Activated CD8-positive, alpha-beta memory T cell treated with anti-CD3 and anti-CD28 coated beads for 36 hours (primary cell): ENCODE data around the gene RMDN2. TPM values are rescaled to one million over a fixed set of nuclear protein-coding genes. Genes with fewer than 3 reads are reported as not detected.

ENCODE experiments used
- CTCF ChIA-PET: fragments of 350-600 bp; sonication (Branson Sonifier 250); formaldehyde crosslinking; loops from one replicate; lab custom pipeline; 2021; ENCODE audit warnings: antibody characterized with exemption; lab: Charles Lee
- POLR2A ChIA-PET: fragments of 350-600 bp; sonication (Branson Sonifier 250); formaldehyde crosslinking; loops from one replicate; lab custom pipeline; 2021; ENCODE audit warnings: antibody characterized with exemption; lab: Charles Lee
- total RNA-seq, 2 experiments: library from RNA; stranded (reverse); gene quantifications; one replicate each; pipeline ENCODE4 v1.2.3, GENCODE V29; 2021

The RMDN2 gene
- total RNA-seq, 2 experiments from 2014 or later = 3.7 to 3.9 TPM

DNA sequence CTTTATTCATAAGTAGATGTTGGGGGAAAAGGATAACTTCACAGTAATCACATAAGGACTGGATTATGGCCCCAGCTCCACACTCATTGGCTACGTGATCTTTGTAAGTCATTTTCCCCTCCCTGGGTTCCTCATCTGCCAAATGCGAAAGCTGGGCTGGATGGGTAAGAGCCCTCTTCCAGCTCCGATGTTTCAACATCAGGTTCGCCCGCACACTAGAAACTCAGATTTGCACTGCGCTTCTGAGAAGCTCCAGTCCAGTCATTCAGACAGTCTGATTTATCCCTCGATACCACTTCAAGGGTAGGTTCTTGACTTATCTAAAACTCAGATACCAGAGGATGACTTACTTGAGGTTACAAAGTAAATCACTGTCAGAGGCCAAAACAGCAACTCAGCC lies 31.0 kb upstream of the RMDN2 start:
- ChIA-PET CTCF (interaction anchor here (0.6 to 1.6 kb wide), 3 partner anchors 17 to 498 kb away, joined by 3 to 4 read pairs (median 3); no protein-coding TSS in a partner anchor), POLR2A (no interaction called here)

DNA sequence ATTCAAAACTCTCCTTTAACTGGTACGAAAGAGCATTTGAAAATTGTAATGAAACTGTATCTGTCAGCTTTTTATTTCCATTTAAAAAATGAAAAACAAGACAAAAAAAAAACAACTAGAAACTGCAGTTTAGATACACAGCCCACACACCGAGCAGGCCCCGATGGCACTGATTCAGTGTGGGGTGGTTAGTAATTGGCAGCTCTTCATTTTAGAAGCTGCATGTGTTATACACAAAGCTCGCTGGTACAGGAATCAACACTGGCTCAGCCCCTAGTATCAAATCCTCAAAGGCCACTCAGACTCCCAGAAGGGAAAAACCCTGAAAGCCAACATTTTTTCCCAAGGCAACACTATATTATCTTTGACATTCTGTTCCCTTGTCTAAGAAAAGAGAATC lies 30.5 kb upstream of the RMDN2 start:
- CTCF ChIA-PET = interaction anchor here (0.6 to 1.6 kb wide), 3 partner anchors 17 to 499 kb away, joined by 3 to 4 read pairs (median 3); no protein-coding TSS in a partner anchor
- POLR2A ChIA-PET = interaction anchor here (0.6 to 0.7 kb wide), 2 partner anchors 51 to 241 kb away, joined by 4 to 5 read pairs; no protein-coding TSS in a partner anchor

DNA sequence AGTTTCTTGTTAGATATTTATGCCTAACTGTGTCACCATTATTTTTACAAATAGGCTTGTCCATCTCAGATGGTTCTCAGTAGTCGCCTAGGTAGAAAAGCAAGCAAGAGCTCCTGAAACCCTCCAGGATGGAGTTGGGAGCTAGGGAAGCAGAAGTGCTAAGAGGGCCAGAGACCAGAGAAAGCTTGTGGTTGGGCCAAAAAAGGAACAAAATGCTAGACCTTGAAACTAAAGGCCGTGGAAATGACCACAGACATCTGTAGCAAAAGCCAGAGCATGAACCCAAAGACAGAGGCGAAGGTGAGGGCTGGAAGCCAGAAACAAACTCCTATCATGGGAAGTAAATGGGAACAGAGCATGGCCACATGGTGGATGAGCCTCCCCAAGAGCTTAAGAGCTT lies 29.9 kb upstream of the RMDN2 start:
- POLR2A ChIA-PET = interaction anchor here (0.6 to 0.7 kb wide), 2 partner anchors 51 to 242 kb away, joined by 4 to 5 read pairs; no protein-coding TSS in a partner anchor
- CTCF ChIA-PET = interaction anchor here (1.6 kb wide), 1 partner anchor 18 kb away, joined by 4 read pairs; no protein-coding TSS in a partner anchor

DNA sequence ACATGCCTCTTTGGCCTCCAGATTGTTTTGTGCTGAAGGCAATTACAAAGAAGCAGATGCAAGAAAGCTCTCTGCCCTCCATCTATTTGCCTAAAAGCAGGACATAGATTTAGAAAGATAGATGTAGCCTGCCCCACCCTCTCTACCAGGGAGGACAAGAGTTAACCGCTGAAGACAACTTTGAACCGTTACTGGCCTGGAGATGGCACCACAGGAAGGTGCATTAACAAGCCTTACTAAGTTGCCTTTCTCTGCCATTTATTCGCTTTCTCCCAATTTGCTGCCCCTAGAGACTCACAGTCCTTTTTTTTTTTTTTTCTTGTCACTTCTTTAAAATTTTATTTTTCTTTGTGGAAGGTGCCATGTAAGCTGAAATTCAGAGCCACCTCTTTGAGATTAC lies 28.8 kb upstream of the RMDN2 start:
- ChIA-PET CTCF (interaction anchor here (0.9 kb wide), 1 partner anchor 378 kb away, joined by 3 read pairs; no protein-coding TSS in a partner anchor), POLR2A (interaction anchor here (0.7 kb wide), 1 partner anchor 423 kb away, joined by 4 read pairs; no protein-coding TSS in a partner anchor)

DNA sequence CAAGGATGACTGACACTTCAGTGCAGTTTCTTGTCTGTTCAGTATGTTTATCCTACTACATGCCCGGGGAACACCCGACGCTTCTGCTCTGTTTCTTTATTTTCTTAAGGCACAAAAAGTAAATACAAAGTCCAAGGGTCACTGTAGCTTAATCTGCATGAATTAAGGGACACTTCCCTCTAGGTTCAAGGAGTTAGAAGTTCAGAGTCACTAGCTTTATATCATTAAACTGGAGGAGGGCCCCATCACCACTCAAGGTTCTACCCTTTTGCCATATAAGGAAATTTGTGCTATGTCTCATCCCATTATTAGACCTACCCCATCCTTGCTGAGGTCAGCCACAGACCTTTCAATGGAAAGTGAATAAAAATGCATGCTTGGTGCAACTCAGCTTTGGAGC lies 27.6 kb upstream of the RMDN2 start:
- ChIA-PET CTCF (interaction anchor here (0.6 to 1.8 kb wide), 2 partner anchors 20 to 203 kb away, joined by 3 to 6 read pairs; no protein-coding TSS in a partner anchor), POLR2A (interaction anchor here (0.6 kb wide), 1 partner anchor 10 kb away, joined by 4 read pairs; no protein-coding TSS in a partner anchor)

DNA sequence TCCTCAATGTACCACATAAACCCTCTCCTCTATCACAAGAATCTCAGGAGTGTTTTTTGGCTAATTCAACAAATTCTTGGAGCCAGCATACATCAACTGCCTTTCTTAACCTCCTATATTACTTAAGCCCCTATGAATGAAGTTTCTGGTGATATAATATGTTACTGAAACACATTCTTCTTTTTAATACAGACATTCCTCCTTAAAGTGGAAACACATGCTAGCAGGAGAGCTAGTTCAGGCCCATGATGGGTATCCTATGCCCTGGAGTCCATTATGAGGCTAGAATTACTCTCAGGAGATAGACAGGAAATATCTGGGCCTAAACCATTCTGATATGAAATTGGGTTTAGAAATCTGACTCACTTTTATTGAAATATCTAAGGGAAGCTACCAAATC lies 26.6 kb upstream of the RMDN2 start:
- ChIA-PET CTCF (interaction anchor here (1.8 kb wide), 1 partner anchor 21 kb away, joined by 6 read pairs; no protein-coding TSS in a partner anchor), POLR2A (no interaction called here)

DNA sequence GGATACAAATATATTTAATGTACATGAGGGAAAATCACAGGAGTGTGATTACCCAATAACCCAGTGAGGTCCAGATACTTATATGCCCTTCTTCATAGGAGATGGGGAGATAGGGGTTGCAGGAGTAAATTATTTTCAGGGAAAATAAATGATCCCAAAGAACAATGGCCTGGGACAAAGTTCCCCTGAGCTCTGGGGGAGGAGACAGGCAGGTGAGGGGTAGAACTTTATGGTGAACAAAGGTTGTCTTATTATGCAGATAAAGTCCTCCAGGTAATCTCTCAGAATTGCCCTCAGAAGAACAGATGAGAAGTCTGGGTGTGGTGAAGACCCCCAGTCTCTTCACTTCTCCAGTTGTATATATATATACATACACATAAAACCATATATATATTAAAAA lies 22.1 kb upstream of the RMDN2 start:
- ChIA-PET CTCF (no interaction called here), POLR2A (no interaction called here)

DNA sequence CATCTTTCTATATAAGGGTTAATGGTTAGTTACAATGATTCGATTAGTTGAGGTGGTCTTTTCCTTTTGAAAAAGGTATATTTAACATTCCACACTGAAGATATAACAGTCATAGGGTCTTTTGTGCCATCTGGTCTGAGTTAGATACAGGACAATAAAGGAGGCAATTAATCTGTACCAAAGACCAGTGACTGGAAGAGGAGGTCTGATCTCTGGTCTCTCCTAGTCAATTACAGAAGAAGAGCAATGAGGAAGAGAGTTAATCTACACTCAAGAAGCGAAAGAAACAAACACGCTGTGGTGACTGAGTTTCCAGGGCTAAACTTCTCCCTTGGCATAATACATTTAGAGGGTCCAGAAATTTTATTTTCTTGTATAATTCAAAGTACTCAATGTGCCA lies 20.7 kb upstream of the RMDN2 start:
- CTCF ChIA-PET = interaction anchor here (0.6 kb wide), 1 partner anchor 282 kb away, joined by 6 read pairs; no protein-coding TSS in a partner anchor

DNA sequence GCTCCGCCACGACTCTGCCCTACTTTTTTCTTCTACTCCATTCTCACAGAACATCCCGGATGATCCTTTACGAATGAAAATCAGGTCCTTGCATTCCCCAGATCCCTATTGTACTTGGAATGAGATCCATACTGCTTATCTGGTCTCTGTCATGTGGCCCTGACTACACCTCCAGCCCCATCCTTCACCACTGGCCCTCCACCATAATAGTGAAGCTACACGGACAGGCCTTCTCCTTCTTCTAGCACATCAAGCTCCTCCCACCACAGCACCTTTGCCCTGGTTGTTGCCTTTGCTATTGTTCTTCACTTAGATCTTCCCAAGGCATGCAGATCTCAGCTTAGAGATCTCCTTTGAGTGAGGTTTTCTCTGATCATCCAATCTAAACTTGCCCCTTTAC lies 20.1 kb upstream of the RMDN2 start:
- CTCF ChIA-PET = no interaction called here
- POLR2A ChIA-PET = no interaction called here

More for the DNA sequence above, 20.7 kb upstream of the RMDN2 start:
- POLR2A ChIA-PET = no interaction called here

DNA sequence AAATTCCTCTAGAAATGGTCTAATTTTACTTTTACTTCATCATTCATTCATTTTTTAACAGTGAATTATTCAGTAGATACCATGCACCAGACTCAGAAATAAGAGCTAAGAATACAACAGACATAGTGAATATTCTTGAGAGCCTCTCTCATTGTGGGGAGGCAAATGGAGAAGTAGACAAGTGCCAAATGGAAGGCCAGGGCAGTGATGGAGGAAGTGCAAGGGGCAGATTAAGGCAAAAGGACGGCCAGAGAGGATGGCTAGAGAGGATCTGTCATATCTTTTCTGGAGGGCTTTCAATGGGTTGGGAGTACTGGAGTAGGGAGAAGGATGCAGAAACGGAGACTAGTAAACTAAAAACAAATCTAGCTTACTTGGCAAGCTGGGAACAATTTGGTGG lies 19.0 kb upstream of the RMDN2 start:
- CTCF ChIA-PET = no interaction called here
- POLR2A ChIA-PET = no interaction called here

DNA sequence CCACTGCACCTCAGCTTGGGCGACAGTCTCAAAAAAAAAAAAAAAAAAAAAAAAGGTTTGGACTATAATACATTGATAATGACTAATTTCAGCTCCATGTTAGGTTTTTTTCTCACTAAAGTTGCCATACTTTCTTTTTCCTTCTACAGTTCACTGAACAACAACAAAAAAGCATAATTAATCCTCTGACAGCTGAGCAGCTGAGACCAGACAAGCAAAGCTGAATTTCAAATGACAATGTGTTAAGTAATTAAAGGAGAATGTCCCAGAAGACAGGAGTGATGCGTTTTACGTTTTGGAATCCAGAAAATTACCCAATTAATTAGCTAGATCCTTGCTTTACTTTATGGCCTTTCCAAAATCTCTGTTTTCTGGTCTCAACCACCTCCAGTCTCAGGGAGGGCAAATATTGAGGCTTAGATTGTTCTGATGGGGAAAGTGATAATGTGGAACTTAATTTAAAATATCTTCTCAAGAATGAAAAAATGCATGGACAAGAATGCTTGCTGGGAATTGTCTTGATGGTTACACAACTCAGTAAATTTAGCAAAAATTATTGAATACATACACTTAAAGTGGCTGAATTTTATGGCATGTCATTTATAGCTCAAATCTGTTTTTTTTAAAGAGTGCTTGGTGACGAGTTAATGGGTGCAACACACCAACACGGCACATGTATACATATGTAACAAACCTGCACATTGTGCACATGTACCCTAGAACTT lies 17.4 kb upstream of the RMDN2 start:
- ChIA-PET POLR2A (interaction anchor here (0.7 kb wide), 1 partner anchor 10 kb away, joined by 4 read pairs; no protein-coding TSS in a partner anchor), CTCF (no interaction called here)

DNA sequence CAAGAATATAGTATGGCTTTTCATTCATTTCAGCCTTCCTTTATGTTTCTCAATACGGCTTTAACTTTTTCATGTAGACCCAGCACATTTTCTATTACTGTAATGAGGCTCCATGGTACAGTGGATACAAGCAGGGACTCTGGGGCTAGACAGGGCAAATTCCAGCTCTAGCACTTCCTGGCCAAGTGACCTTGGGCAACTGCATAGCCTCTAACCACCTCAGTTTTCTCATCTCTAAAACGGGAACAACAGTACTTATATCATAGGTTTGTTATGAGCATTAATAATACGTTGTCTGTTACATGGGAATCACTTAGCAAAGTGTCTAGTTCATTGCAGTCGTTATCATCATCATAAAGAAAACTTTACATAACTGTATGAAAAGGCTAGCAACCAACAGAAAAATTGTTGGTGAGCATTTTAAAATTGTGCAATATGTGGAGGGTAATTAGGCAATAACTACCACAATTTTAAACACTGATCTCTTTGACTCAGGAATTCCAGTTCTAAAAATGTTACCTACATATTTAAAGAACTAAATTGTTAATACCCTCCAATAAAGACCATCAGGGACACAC lies 13.7 kb upstream of the RMDN2 start:
- CTCF ChIA-PET = no interaction called here
- POLR2A ChIA-PET = no interaction called here

DNA sequence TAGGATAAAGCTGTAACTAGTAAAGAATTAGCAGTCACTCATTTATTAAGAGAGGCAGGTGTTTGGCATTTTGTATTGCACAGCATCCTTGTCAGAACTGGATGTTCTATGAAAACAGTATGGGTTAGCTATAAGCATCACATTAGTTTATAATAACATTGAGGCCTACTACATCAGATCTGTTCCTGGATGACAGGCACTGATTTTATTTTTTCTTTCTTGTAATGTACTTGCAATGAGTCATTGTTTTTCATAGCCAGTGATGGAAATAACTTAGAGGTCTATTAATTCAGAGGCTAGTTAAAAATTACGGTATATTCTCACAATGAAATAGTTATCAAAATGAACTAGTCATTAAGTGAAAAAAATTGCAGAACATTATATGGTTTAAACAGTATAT lies 13.0 kb upstream of the RMDN2 start:
- CTCF ChIA-PET = no interaction called here
- POLR2A ChIA-PET = no interaction called here

DNA sequence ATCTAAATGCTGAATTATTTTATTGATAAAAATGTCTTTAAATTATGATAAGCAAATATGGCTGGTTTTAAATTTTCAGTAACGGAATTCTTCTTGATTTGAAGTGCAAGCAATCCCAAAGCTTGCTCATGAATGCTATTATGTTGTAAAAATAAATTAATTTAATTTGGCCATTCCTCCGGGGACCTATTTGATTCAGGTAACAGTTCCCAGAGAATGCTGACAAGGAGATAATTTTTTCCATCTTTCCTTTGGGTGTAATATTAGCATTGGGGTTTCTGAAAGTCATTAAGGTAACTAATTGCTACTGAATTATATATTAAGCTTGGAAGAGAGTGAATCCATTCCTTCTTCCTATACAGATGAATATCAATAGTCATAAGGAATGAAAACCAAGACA lies 12.5 kb upstream of the RMDN2 start:
- CTCF ChIA-PET = no interaction called here
- POLR2A ChIA-PET = no interaction called here

DNA sequence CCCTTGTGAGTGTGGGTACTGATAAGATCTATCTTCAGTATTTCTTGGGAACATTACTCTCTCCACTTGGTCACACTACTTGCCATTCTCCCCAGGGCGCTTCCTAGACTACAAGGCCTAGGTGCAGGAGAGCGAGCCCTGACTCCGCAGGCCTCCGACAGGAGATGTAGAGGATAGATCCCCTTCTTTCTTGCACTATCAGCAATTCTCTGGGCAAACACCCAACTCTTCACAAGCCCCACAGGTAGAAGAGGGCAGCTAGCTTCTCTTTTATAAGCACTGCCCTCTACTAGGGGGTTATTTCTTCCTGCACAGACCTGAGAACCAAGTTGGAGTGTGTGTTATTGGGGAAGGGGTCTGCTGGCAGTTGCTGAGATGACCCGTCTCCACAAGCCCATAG lies 10.7 kb upstream of the RMDN2 start:
- CTCF ChIA-PET = no interaction called here

DNA sequence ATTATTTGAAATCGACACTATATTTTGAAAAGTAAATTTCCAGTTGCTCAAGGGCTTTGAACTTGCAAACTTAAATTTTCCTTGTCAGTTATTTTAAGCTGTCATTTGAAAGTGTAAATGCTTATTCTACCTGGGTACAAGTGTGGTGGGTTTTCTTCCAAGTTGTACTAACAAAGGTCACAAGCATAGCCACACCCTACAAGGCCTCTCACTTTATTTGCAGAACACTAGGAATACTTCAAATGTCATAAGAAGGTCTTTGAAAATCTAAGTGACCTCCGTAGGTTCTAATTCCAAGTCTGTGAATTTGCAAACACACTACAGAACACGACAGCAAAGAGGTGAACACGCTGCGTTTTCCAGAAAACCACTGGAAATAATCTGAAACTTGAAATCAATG lies 9.3 kb upstream of the RMDN2 start:
- ChIA-PET CTCF (no interaction called here), POLR2A (no interaction called here)

More for the DNA sequence above, 10.7 kb upstream of the RMDN2 start:
- POLR2A ChIA-PET = no interaction called here

DNA sequence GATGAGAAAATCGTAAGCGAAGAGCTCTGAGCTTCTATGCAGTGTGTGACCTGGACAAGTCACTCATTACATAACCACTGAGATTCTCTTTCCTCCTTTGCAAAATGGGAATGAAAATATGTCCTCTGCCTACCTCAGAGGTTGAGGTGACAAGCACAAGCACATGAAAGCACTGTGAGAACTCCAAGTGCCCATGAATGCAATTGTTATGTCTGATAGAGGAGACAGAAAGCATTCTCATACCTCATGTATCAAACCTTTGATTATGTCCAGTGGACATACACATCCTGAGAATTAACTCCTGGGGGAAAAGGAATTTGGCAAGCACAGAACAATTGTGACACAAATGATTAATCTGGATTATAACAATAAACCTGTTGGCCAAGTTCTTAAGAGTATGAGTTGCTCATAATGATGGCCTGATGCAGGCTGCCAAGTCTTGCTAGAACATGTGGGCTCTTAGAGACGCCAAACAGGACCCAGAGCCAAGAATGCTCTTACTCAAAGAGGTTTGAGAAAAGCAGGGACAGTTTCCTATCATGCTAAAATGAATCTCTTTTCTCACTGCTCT lies 8.5 kb upstream of the RMDN2 start:
- POLR2A ChIA-PET = no interaction called here
- CTCF ChIA-PET = no interaction called here

DNA sequence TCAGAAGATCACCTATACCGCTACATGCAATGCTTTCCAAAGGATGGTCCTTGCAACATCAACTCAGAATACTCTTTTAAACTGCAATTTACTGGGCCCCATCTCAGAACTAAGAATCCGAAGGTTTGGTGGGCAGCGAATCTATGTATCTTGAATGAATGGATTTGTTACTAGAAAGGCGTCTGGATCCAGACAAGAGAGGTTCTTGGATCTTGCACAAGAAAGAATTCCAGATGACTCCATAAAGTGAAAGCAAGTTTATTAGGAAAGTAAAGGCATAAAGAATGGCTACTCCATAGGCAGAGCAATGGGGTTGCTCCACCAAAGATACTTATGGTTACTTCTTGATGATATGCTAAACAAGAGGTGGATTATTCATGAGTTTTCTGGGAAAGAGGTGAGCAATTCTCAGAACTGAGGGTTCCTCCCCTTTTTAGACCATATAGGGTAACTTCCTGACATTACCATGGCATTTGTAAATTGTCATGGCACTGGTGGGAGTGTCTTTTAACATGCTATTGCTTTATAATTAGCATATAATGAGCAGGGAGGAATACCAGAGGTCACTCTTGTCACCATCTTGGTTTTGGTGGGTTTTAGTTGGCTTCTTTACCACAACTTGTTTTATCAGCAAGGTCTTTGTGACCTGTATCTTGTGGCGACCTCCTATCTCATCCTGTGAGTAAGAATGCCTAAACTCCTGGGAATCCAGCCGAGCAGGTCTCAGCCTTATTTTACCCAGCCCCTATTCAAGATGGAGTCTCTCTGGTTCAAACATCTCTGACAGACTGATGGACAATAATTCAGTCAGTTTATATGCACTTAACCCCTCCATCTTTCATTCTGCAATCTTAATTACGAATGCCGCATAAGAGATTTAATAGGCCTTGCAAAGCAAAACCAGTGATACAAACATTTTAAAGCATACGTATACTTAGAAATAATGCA lies 7.5 kb upstream of the RMDN2 start:
- CTCF ChIA-PET = no interaction called here
- POLR2A ChIA-PET = no interaction called here

DNA sequence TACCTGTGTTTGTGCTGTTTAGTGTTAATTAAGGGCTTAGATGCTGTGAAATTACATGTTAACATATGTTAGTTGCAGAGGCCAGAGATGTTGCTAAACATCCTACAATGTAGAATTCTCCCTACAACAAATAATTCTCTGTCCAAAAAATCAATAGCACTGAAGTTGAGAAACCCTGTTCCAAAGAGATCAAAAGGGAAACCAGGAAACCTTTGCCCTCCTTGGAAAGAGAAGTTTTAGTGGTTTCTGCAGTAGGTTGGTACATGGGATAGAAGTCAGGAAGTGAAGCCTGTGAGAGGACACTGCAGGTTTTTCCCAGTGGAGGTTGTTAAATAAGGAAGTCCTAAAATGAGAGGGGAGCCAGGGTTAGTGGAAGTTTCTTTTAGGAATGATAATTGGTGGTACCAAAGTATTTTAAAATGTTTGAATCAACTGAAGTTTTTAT lies 6.3 kb upstream of the RMDN2 start:
- POLR2A ChIA-PET = no interaction called here
- CTCF ChIA-PET = no interaction called here
